ENCODE data around the gene HES1.

- TF ChIP-seq CTCF (IDR thresholded peaks at IDR 0.05) (no peak), EP300 (IDR thresholded peaks at IDR 0.05) (no peak)
Observed at GRCh38 chr3:194170793-194171192, 34.8 kb downstream of the HES1 start.
